GM19099 (cell line): ENCODE results near the gene FAM219A.

Source experiments
- POLR2A ChIP-seq: IDR thresholded peaks from 3 replicates; pipeline ENCODE4 v1.6.1; 2011; ENCODE audit warnings: low read depth; ENCODE audit not compliant: insufficient read length; ENCODE audit errors: extremely low read depth

Gene FAM219A

GRCh38 chr9:34491596-34491995 is 33.2 kb upstream of the FAM219A start:
- TF ChIP-seq POLR2A: no peak

DNA sequence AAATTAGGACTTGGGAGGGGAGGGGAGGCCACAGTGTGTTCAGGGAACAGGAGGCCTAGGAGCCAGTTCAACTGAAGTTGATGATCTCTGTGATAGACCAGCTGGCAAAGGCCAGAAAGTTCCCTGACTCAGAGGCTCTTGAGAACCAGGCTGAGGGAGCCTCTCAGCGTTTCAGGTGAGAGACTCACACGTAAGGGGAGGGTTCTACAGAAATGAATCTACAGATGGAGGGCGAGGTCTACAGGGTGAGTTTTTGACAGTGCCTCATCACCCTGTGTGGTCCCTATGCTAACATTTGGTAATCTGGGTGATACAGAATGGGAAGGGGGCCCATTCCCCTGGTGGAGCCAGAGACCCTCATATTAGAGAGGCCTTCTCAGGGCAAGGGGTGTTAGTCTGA is 32.4 kb upstream of the FAM219A start:
- no peak for TF ChIP-seq POLR2A

- TF ChIP-seq POLR2A: no peak
Measured at GRCh38 chr9:34490360-34490759, 32.0 kb upstream of the FAM219A start.

DNA sequence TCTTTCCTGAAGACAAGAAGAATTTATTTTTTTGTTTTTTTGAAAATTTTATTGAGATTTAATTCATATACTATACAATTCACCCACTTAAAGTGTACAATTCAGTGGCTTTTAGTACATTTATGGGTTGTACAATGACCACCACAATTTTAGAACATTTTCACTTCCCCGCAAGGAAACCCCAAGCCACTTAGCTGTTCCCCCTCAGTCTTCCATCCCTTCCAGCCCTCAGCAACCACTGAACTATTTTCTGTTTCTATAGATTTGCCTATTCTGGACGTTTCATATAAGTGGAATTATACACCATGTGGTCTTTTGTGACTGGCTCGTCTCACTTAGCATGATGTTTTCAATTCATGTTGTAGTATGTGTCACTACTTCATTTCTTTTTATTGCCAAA is 28.2 kb upstream of the FAM219A start:
- TF ChIP-seq POLR2A: no peak

- no peak for TF ChIP-seq POLR2A
Measured at GRCh38 chr9:34485822-34486221, 27.5 kb upstream of the FAM219A start.

DNA sequence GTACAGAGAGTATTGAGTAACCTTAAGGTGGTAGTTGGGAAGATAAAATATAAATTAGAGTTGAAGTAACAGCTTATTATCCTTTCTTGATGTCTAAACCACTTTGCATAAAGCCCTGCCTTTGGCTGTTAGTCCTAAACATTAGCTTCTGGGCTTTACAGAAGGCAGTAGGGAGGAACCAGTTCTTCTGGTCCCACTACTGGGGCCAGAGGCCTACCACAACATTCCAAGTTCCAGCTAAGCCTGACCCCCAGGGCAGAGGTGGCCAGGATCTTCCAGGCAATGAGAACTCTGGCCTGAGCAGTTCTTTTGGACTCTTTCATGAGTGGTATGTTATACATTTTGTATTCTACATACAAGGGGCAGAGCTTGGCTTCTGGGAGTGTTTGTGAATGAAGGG is 26.3 kb upstream of the FAM219A start:
- TF ChIP-seq POLR2A: no peak

DNA sequence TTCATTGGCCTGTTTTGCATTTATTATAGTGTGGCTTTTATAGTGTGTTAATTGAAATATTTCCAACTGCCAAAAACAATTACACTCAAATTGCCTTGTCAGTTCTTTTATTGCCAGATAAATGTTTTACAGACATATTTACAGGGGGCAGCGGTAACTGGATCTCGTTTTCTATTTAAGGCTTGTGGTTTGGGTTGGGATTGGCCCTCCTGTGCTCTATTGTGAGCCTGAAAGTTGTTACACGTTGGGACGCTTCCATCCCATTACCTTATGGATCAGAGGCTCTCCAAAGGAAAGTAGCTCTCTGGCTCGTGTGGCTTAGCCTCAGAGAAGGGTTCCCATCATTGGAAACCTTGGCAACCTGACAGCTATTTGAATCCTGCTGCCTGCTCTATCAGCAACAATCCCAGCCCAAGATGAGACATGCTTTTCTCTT is 21.1 kb upstream of the FAM219A start:
- TF ChIP-seq POLR2A: no peak

DNA sequence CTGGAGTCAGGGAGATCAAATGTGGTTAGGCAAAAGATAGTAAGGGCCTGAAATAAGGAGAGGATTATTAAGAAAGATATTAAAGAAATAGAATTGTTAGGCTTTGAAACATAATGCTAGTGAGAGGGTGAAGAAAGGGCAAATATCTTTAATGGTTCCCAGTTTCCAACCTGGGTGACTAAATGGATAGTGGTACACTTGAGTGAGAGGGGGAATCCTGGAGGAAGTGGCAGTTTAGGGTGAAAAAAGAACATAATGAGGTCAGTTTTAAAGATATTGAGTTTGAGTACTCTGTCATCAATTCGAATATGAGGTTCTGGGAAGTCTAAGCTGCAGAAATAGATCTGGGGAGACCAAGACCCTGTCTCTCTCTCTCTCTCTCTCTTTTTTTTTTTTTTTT is 19.2 kb upstream of the FAM219A start:
- TF ChIP-seq POLR2A: no peak

- no peak for TF ChIP-seq POLR2A
Measured at GRCh38 chr9:34475097-34475496, 16.7 kb upstream of the FAM219A start.

DNA sequence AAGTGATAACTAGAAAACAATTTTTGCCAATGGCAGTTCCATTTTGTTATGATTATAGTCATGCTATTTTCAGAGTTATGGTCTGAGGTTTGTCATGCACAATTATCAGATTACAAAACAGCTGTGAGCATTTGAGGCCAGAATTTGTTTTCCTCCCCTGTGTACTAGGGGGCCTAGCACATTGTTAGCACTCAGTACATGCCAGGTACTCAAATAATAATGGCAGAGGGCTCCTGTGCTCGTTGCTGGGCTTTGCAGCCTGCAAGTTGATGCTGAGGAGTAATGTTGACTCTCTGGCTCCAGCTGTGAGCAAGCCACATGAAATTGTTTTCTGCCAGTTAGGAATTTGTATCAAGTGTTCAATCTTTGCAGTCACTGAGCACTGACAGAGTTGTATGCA is 7.1 kb upstream of the FAM219A start:
- TF ChIP-seq POLR2A: no peak

GRCh38 chr9:34464571-34464970 is 6.2 kb upstream of the FAM219A start:
- TF ChIP-seq POLR2A: no peak

- TF ChIP-seq POLR2A: no peak
Measured at GRCh38 chr9:34463901-34464232, 5.5 kb upstream of the FAM219A start.

GRCh38 chr9:34463098-34463900 is 4.9 kb upstream of the FAM219A start:
- TF ChIP-seq POLR2A: no peak

DNA sequence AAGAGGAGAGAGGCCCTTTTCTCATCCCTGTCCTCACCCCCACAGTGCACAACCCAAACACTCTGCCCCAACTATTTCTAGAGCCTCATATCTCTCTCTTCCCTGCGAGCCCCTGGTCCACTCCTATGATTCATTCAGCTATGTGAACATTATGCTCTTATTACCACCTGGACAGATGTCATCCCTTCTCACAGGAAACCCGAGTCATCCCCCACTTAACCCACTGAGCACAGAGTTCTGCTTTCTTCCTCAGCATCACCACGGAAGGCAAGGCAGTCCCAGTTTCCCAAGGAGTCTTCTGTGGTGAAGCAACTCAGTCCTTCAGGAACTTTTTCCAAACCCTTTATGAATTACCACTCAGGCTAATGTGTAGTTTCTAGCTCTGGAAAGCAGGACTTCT is 1.6 kb upstream of the FAM219A start:
- no peak for TF ChIP-seq POLR2A

- no peak for TF ChIP-seq POLR2A
Measured at GRCh38 chr9:34459356-34459755, 986 bp upstream of the FAM219A start.

- no peak for TF ChIP-seq POLR2A
Measured at GRCh38 chr9:34458959-34459340, 580 bp upstream of the FAM219A start.
